Loucy (cell line): ENCODE results near the gene NANOS3.

Experiments used
- H2AFZ ChIP-seq: fragments of 200-600 bp; sonication (generic); 2 replicates; pipeline ENCODE4 v1.6.0; 2016; ENCODE audit warnings: antibody characterized with exemption, mild to moderate bottlenecking, low read length, moderate library complexity
- H3F3A ChIP-seq: fragments of 200-600 bp; 2 replicates; pipeline ENCODE4 v1.6.0; 2016; ENCODE audit warnings: antibody characterized with exemption, low read depth, mild to moderate bottlenecking
- H3K27me3 ChIP-seq: fragments of 200-600 bp; sonication (generic); 2 replicates; pipeline ENCODE4 v1.6.1; 2014; ENCODE audit warnings: low read length, mild to moderate bottlenecking; ENCODE audit not compliant: insufficient read depth, poor library complexity, severe bottlenecking
- H3K36me3 ChIP-seq: fragments of 200-600 bp; sonication (generic); 2 replicates; pipeline ENCODE4 v1.6.1; 2016; ENCODE audit warnings: low read length; ENCODE audit not compliant: insufficient read depth
- H3K4me1 ChIP-seq: fragments of 200-600 bp; sonication (generic); 2 replicates; pipeline ENCODE4 v1.5.1; 2014; ENCODE audit warnings: low read length, mild to moderate bottlenecking; ENCODE audit not compliant: insufficient read depth, poor library complexity, severe bottlenecking
- H3K4me2 ChIP-seq: fragments of 200-600 bp; sonication (generic); 2 replicates; pipeline ENCODE4 v1.6.0; 2014; ENCODE audit warnings: antibody characterized with exemption, low read length, low read depth, mild to moderate bottlenecking; ENCODE audit not compliant: poor library complexity, severe bottlenecking
- H3K4me3 ChIP-seq: fragments of 200-600 bp; sonication (generic); 2 replicates; pipeline ENCODE4 v1.5.1; 2014; ENCODE audit warnings: low read length, mild to moderate bottlenecking, mixed read lengths; ENCODE audit not compliant: poor library complexity, severe bottlenecking
- H3K79me2 ChIP-seq: fragments of 200-600 bp; sonication (generic); 2 replicates; pipeline ENCODE4 v1.6.1; 2014; ENCODE audit warnings: low read length; ENCODE audit not compliant: insufficient read depth
- H3K9ac ChIP-seq: fragments of 200-600 bp; sonication (generic); 2 replicates; pipeline ENCODE4 v1.6.0; 2014; ENCODE audit warnings: mild to moderate bottlenecking, low read depth, low read length, moderate library complexity; ENCODE audit not compliant: poor library complexity, severe bottlenecking
- H3K9me2 ChIP-seq: fragments of 200-600 bp; sonication (generic); replicated peaks from 2 replicates; pipeline ENCODE4 v1.6.1; 2016; ENCODE audit warnings: low read depth, low read length, mixed read lengths
- H3K9me3 ChIP-seq: fragments of 200-600 bp; sonication (generic); 2 replicates; pipeline ENCODE4 v1.6.1; 2014; ENCODE audit warnings: mild to moderate bottlenecking, antibody characterized with exemption, low read length, low read depth; ENCODE audit not compliant: insufficient read depth
- H4K20me1 ChIP-seq: fragments of 200-600 bp; sonication (generic); 2 replicates; pipeline ENCODE4 v1.6.0; 2014; ENCODE audit warnings: antibody characterized with exemption, low read length, mild to moderate bottlenecking; ENCODE audit not compliant: insufficient read depth, poor library complexity, severe bottlenecking
- EZH2phosphoT487 ChIP-seq: fragments of 200-600 bp; IDR thresholded peaks from 2 replicates; pipeline ENCODE4 v1.6.1; 2018; ENCODE audit warnings: antibody characterized with exemption, mild to moderate bottlenecking, moderate library complexity, borderline replicate concordance
- TF ChIP-seq, protein P1 (sequence below): fragments of 200-600 bp; sonication (generic); conservative IDR thresholded peaks from 2 replicates; pipeline ENCODE4 v1.5.1; 2014; ENCODE audit warnings: mild to moderate bottlenecking, antibody characterized with exemption, low read length

NANOS3 gene

GRCh38 chr19:13876834-13877233 lies at the start of gene NANOS3:
NANOS3 (plus strand) TSS chr19:13877134; CDS start chr19:13877249, 115 bp downstream.
- H4K20me1 ChIP-seq, result peaks cover 7% of the 10 kb centered on the region
- H3K9me3 ChIP-seq, result no peaks in the 10 kb centered on the region
- H3K79me2 ChIP-seq, result peaks cover 8% of the 10 kb centered on the region; the same call in 1 of the 2 replicates
- H3K27me3 ChIP-seq, result no peaks in the 10 kb centered on the region
- TF ChIP-seq, protein P1, sequence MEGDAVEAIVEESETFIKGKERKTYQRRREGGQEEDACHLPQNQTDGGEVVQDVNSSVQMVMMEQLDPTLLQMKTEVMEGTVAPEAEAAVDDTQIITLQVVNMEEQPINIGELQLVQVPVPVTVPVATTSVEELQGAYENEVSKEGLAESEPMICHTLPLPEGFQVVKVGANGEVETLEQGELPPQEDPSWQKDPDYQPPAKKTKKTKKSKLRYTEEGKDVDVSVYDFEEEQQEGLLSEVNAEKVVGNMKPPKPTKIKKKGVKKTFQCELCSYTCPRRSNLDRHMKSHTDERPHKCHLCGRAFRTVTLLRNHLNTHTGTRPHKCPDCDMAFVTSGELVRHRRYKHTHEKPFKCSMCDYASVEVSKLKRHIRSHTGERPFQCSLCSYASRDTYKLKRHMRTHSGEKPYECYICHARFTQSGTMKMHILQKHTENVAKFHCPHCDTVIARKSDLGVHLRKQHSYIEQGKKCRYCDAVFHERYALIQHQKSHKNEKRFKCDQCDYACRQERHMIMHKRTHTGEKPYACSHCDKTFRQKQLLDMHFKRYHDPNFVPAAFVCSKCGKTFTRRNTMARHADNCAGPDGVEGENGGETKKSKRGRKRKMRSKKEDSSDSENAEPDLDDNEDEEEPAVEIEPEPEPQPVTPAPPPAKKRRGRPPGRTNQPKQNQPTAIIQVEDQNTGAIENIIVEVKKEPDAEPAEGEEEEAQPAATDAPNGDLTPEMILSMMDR, result no peak
- no peak for TF ChIP-seq EZH2phosphoT487
- no peak within 1 kb of the TSS for H3K4me3 ChIP-seq
- no peaks in the 10 kb centered on the region for H3K9me2 ChIP-seq
- H3F3A ChIP-seq, result no peaks in the 10 kb centered on the region
- H3K36me3 ChIP-seq, result no peaks in the 10 kb centered on the region; the same call in 1 of the 2 replicates
- H3K4me2 ChIP-seq, result no peak within 1 kb of the TSS
- no peak within 1 kb of the TSS for H2AFZ ChIP-seq
- peaks cover 16% of the 10 kb centered on the region for H3K4me1 ChIP-seq
- no peak within 1 kb of the TSS for H3K9ac ChIP-seq

DNA sequence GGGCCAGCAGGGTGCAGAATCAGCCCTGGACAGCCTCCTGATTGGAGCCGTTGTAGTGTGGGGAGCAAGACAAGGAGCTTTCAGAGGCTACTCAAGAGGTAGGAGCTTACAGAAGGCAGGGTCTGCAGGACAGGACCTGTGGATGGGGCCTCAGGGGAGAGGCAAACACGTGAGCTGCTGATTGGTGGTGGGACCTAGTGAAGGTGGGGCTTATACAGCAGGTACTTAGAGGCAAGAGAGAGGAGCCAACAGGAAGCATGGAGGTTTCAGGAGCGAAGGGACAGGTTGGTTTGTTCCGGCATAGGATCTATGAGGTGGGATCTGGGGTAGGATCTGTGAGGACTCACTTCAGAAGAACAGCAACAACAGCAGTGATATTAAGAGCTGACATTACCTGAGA lies 49.3 kb upstream of the NANOS3 start:
- no peak overlapping the region for H3K4me2 ChIP-seq
- no peak overlapping the region for H2AFZ ChIP-seq
- H3F3A ChIP-seq, result no peaks in the 10 kb centered on the region
- no peak overlapping the region for H3K4me3 ChIP-seq
- H3K9me2 ChIP-seq, result no peaks in the 10 kb centered on the region
- H3K9ac ChIP-seq, result no peak overlapping the region
- no peaks in the 10 kb centered on the region for H3K27me3 ChIP-seq
- H3K9me3 ChIP-seq, result no peaks in the 10 kb centered on the region
- H3K4me1 ChIP-seq, result peaks cover 3% of the 10 kb centered on the region
- H3K79me2 ChIP-seq, result no peaks in the 10 kb centered on the region
- no peak for TF ChIP-seq EZH2phosphoT487
- TF ChIP-seq, protein P1, result no peak
- H4K20me1 ChIP-seq, result no peaks in the 10 kb centered on the region
- H3K36me3 ChIP-seq, result no peaks in the 10 kb centered on the region

DNA sequence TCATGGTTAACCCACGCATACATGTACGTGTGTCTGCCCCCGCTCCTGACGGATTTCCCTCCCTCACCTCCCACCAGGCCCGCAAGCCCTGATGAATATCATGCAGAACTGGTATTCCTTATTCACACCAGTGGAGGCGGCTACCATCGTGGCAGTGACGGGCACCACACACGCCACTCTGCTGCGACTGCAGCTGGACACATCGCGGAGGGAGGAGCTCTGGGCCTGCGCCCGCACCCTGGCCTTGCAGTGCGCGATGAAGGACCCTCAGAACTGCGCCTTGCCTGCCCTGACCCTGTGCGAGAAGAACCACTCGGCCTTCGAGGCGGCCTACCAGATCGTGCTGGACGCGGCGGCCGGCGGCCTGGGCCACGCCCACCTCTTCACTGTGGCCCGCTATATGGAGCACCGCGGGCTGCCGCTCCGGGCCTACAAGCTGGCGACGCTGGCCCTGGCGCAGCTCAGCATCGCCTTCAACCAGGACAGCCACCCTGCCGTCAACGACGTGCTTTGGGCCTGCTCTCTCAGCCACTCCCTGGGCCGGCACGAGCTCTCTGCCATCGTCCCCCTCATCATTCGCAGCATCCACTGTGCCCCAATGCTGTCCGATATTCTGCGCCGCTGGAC lies 46.7 kb upstream of the NANOS3 start:
- Histone ChIP-seq H2AFZ (no peak overlapping the region), H3K36me3 (no peaks in the 10 kb centered on the region), H3K9ac (no peak overlapping the region), H3K4me3 (no peak overlapping the region), H3K9me3 (no peaks in the 10 kb centered on the region), H4K20me1 (no peaks in the 10 kb centered on the region), H3K9me2 (no peaks in the 10 kb centered on the region), H3K4me1 (peaks cover 24% of the 10 kb centered on the region), H3K79me2 (peaks cover 21% of the 10 kb centered on the region), H3K4me2 (no peak overlapping the region), H3F3A (no peaks in the 10 kb centered on the region; the same call in 1 of the 2 replicates), H3K27me3 (no peaks in the 10 kb centered on the region)
- no peak for TF ChIP-seq EZH2phosphoT487
- TF ChIP-seq, protein P1, result no peak
